H54 (cell line): ENCODE data around the gene REPS2.

ENCODE experiments used
- DNase-seq: peaks from one replicate; pipeline ENCODE4 v3.0.0; 2011; ENCODE audit warnings: low spot score, mixed read lengths; ENCODE audit not compliant: insufficient read length
- FAIRE-seq: peaks from 3 replicates; lab custom pipeline; 2011; peaks lifted over from hg19 to GRCh38; lab: Jason Lieb, UNC
- POLR2A ChIP-seq: IDR thresholded peaks from 2 replicates; pipeline ENCODE4 v1.6.1; 2011; ENCODE audit warnings: low read depth, mild to moderate bottlenecking, low read length

REPS2 gene

GRCh38 chrX:16975233-16975632 is 28.8 kb downstream of the REPS2 start:
- no peak for TF ChIP-seq POLR2A
- FAIRE-seq (no peak), DNase-seq (no peak)

GRCh38 chrX:16977771-16978170 is 31.3 kb downstream of the REPS2 start:
- DNase-seq, result no peak
- no peak for TF ChIP-seq POLR2A
- no peak for FAIRE-seq

DNA sequence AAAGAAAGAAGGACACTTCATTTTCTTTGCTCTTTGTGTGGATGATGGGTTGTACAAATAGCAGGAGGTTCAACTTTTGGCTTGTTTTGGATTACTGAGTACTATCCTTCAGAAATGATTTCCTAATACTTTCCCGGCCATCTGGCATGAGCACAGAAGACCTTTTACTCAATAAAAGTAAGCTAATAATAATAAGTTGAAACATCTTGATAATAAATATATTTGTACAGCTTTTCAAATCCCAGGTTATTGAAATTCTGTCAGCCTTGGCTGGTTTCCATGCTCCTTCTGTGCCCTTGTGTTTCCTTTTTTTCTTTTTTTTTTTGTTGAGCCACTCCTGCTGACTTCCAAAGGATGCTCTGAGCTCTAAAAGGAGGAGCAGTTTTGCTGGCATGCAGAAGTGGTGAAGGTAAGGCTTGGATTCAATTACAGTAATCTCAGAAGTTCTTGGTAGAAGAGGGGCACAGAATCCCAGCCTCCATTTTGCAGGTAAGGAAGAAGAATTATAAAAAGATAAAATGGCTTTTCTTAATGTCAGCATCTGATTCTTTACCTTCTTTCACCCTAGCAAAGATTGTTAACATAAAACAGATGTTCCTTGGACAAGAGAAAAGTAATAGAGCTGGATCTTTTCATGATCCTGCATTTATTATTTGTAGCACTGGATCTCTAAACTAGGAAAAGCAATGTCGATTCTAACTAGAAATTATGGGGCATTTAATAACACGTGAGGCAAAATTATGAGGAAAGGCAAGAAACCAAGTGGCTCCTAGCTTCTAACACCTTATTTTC is 31.9 kb downstream of the REPS2 start:
- no peak for TF ChIP-seq POLR2A
- FAIRE-seq, result no peak
- no peak for DNase-seq

DNA sequence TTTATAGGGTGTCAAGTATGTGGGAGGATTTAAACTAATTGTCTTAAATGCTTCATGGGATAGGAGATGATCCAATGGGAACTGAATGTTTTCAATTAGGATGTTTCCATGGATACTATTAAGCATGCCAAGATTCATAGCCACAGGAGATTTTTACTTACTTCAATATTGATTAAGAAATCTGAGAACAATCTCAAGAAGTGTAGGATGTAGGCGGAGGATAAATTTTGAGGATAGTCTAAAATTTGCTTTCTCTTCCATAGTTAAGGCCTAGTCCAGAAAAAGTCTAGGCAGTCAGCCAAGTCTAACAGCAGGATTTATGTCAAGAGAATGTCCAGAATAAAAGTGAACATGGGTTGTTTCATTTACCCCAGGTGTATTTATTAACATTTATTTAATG is 32.8 kb downstream of the REPS2 start:
- no peak for DNase-seq
- no peak for FAIRE-seq
- no peak for TF ChIP-seq POLR2A

DNA sequence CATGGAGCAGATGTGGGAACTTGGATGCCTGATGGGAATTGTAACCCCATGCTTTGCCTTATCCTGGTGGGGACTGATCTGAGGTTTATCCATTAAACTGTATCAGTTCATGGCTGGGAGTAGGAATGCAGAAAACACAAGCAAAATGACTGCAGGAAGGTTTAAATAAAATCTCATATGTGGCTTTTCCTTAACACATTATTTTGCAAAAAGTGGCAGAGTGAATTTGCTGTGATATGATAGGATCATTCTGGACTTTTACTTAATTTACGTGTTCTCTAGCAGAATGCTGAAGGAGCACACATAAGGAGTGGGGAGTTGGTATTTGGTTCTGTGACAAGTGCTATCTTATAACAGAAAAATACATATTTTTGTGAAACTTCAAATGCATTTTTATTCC is 34.8 kb downstream of the REPS2 start:
- TF ChIP-seq POLR2A, result no peak
- FAIRE-seq (no peak), DNase-seq (no peak)

DNA sequence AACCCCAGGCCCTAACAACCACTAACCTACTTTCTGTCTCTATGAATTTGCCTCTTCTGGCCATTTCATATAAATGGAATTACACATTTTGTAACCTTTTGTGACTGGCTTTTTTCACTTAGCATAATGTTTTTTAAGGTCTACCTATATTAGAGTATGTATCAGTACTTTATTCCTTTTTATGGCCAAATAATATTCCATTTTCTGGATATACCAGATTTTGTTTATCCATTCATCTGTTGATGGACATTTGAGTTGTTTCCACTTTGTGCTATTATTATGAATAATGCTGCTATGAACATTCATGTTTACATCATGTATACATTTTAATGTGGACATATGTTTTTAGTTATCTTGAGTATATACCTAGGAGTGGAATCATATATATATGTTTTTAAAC is 35.5 kb downstream of the REPS2 start:
- no peak for TF ChIP-seq POLR2A
- DNase-seq, result no peak
- FAIRE-seq, result no peak

- TF ChIP-seq POLR2A, result no peak
- DNase-seq, result no peak
- FAIRE-seq, result no peak
Observed at GRCh38 chrX:16983051-16983450, 36.6 kb downstream of the REPS2 start.

DNA sequence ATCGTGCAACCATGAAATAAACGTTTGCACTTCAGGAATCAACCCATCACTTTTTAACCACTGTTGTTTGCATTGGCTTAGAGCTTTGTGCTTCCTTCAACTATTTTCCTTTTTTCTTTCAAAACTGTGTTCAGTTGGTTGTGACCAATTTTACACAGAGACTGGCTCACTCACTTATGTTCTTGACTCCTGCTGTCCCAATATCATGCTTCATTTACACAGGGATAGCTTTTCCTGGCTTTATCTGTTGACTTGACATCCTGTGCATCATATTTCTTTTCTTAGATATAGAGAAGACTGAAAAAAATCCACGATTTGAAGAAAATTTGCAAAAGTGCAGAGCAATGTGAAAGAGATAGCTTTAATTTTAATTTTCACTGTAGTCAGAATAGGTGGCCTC is 38.8 kb downstream of the REPS2 start:
- DNase-seq, result no peak
- no peak for FAIRE-seq
- TF ChIP-seq POLR2A, result no peak

- no peak for FAIRE-seq
- no peak for DNase-seq
- no peak for TF ChIP-seq POLR2A
Observed at GRCh38 chrX:16986169-16986568, 39.7 kb downstream of the REPS2 start.

DNA sequence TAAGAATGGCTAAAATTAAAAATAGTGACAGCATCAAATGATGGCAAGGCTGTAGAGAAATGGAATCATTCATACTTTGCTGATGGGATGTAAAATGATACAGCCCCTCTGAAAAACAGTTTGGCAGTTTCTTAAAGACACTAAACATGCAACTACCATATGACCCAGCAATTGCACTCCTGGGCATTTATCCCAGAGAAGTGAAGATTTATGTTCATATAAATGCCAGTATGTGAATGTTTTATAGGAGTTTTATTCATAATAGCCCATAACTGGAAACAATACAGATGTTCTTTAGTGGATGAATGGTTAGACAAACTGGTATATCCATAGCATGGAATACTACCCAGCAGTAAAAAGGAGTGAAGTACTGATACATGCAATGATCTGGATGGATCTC is 43.3 kb downstream of the REPS2 start:
- FAIRE-seq (no peak), DNase-seq (no peak)
- no peak for TF ChIP-seq POLR2A

DNA sequence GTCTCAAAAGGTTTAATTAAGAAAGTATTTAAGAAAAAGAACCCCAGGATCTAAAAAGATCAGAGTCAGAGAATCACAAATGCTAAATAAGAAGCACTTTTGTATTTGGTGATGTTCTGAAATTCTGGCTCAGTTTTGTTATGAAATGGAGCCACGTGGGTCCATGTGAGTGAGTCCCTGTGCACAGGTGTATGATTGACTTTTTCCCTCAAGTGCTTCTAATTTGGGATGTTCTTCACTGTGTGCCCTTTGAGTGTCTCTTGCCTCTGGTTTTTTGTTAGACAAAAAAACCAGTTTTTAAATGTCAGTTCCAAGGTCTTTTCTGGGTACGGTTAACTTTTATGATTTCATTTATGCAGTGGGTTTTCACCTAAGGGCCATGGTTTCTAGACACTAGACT is 44.4 kb downstream of the REPS2 start:
- TF ChIP-seq POLR2A, result no peak
- FAIRE-seq (no peak), DNase-seq (no peak)

DNA sequence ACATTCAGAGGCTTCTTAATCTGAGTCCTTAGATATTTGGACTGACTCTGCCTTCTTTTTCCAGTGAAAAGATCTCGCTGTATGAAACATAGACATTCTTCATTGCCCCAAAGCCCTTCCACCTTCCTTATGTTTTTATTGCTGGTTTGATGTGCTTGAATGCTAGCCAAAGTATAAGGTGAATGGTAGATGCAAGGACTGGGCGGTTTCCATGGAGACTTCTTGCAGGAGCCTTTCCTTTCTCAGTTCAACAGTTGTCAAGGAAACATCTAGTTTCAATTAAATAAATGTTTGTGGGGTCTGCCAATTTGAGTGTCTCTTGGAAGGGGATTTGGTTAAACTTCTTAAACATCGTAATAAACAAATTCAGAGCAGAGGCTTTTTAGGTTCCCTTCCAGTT is 46.0 kb downstream of the REPS2 start:
- no peak for DNase-seq
- no peak for TF ChIP-seq POLR2A
- no peak for FAIRE-seq

DNA sequence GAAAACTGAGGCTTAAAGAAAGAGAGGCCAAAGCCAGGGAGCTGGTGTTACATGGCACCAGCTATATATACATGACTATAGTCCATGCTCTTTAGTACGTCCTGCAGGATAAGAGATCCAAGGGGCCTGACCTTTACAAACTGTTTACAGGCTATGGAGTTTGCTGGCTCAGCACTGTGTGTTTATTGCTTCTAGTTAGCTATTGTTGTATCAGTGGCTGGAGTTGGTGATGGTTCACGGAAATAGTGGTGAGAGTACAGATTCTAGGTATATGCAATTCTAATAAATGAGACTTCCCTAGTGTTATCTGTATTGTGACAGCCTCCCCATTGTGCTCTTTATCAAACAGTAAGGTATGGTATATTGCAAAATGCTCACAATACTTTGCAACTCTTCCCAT is 46.5 kb downstream of the REPS2 start:
- FAIRE-seq, result no peak
- DNase-seq, result no peak
- TF ChIP-seq POLR2A, result no peak

- FAIRE-seq (no peak), DNase-seq (no peak)
- no peak for TF ChIP-seq POLR2A
Observed at GRCh38 chrX:16993791-16994318, 47.4 kb downstream of the REPS2 start.

DNA sequence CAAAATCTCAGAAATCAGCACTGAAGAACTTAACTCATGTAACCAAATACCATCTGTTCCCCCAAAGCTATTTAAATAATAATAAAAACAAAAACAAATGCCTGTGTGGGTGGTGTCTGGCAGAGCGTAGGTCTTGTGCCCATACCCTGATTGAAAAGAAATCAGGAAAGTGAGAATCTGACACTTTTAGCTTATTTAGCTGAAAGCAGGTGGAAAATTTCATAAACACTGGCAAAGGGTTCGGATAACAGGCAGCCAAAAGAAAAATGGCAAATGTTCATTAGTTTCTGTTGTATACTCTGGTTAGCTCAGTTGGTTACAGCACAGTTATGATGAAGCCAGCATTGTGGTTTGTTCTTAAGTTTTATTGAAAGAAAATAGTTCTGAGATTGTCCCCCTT is 48.3 kb downstream of the REPS2 start:
- TF ChIP-seq POLR2A, result no peak
- FAIRE-seq (no peak), DNase-seq (no peak)
